ENCODE data around the gene METTL4. TPM values are rescaled to one million over a fixed set of nuclear protein-coding genes. Genes with fewer than 3 reads are reported as not detected.

METTL4 gene
- total RNA-seq, 1 donor from 2014 or later = 11.5 TPM

GRCh38 chr18:2512059-2512458 lies 59.2 kb downstream of the METTL4 start:
- ATAC-seq (no peak), DNase-seq (no peak)
- TF ChIP-seq, protein P1, sequence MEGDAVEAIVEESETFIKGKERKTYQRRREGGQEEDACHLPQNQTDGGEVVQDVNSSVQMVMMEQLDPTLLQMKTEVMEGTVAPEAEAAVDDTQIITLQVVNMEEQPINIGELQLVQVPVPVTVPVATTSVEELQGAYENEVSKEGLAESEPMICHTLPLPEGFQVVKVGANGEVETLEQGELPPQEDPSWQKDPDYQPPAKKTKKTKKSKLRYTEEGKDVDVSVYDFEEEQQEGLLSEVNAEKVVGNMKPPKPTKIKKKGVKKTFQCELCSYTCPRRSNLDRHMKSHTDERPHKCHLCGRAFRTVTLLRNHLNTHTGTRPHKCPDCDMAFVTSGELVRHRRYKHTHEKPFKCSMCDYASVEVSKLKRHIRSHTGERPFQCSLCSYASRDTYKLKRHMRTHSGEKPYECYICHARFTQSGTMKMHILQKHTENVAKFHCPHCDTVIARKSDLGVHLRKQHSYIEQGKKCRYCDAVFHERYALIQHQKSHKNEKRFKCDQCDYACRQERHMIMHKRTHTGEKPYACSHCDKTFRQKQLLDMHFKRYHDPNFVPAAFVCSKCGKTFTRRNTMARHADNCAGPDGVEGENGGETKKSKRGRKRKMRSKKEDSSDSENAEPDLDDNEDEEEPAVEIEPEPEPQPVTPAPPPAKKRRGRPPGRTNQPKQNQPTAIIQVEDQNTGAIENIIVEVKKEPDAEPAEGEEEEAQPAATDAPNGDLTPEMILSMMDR (IDR thresholded peaks at IDR 0.05) = no peak
- no peaks in the 10 kb centered on the region for H3K4me1 ChIP-seq
- no peaks in the 10 kb centered on the region for H3K36me3 ChIP-seq
- no peaks in the 10 kb centered on the region for H3K27me3 ChIP-seq (ENCODE audit: low read depth)
- intact Hi-C loops (cut with DNase I) = no loop called here
- no peaks in the 10 kb centered on the region for H3K9me3 ChIP-seq
- no peak overlapping the region for H3K27ac ChIP-seq
- H3K4me3 ChIP-seq = no peak overlapping the region

DNA sequence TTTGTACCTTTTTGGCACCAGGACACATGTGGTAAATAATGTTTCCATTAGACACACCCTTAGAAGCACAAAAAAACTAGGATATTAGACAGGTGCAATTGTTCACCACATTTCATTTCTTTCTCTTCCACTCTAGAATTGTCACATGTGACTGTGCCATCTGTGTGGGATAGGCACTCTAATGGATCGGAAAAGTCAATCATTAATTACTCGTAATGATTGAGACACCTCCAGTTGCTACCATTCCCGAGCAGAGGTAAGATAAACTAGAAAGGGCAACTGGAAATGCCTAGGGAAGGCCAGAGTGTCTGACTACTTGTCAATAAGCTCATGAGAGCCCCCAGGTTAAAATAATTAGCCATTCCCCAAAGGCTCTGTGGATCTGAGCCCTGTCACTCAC lies 59.9 kb downstream of the METTL4 start:
- ATAC-seq (no peak), DNase-seq (no peak)
- intact Hi-C loops (cut with DNase I) = no loop called here
- Histone ChIP-seq H3K4me3 (no peak overlapping the region), H3K36me3 (no peaks in the 10 kb centered on the region), H3K4me1 (no peaks in the 10 kb centered on the region), H3K27ac (no peak overlapping the region), H3K27me3 (ENCODE audit: low read depth) (no peaks in the 10 kb centered on the region), H3K9me3 (no peaks in the 10 kb centered on the region)
- TF ChIP-seq, protein P1 (IDR thresholded peaks at IDR 0.05) = no peak

GRCh38 chr18:2510416-2510815 lies 60.9 kb downstream of the METTL4 start:
- TF ChIP-seq, protein P1 (IDR thresholded peaks at IDR 0.05) = no peak
- intact Hi-C loops (cut with DNase I) = no loop called here
- ATAC-seq = no peak

DNA sequence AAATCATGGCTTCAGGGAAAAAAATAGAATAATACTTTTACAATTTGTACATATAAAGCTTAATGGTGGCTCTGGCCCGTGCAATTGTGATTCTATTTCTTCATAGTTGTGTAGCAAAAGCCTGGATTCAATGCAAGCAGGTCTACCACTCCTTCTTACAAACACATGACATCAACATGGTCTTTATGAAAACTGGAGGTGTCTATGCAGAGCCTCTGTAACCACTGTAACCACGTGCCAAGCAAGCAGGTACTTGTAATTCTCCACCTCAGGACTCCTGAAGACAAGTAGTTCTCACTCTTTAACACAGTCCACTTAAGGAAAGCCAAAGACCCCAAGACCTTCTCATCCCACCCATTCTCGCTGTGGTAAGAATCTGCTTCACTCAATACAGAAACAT lies 62.6 kb downstream of the METTL4 start:
- H3K27ac ChIP-seq = no peak overlapping the region
- no peaks in the 10 kb centered on the region for H3K4me1 ChIP-seq
- no peaks in the 10 kb centered on the region for H3K27me3 ChIP-seq (ENCODE audit: low read depth)
- DNase-seq = no peak
- intact Hi-C loops (cut with DNase I) = no loop called here
- H3K9me3 ChIP-seq = no peaks in the 10 kb centered on the region
- ATAC-seq = no peak
- no peak overlapping the region for H3K4me3 ChIP-seq
- no peaks in the 10 kb centered on the region for H3K36me3 ChIP-seq
- TF ChIP-seq, protein P1 (IDR thresholded peaks at IDR 0.05) = no peak

More at GRCh38 chr18:2510416-2510815, 60.9 kb downstream of the METTL4 start:
- H3K4me3 ChIP-seq = no peak overlapping the region
- no peak for DNase-seq
- no peak overlapping the region for H3K27ac ChIP-seq
- H3K4me1 ChIP-seq = no peaks in the 10 kb centered on the region
- no peaks in the 10 kb centered on the region for H3K27me3 ChIP-seq (ENCODE audit: low read depth)
- H3K9me3 ChIP-seq = no peaks in the 10 kb centered on the region
- no peaks in the 10 kb centered on the region for H3K36me3 ChIP-seq

DNA sequence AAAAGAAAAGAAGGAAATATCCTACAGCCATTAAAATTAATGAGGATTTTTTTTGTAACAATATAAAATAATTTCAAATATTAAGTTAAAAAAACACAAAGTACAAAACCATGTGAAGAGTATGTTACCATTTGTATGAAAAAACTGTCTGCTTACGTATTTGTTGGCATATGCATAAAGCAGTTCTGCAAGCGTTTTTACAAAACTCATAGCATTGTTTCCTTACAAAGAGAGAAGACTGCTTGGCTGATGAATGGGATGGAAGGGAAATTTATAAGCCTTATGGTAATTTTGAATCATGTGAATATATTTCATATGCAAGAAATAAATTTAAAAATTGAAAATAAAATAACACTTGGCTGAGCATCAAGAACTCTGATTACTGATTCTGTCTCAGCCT lies 63.1 kb downstream of the METTL4 start:
- H3K4me1 ChIP-seq = no peaks in the 10 kb centered on the region
- DNase-seq (no peak), ATAC-seq (no peak)
- no peaks in the 10 kb centered on the region for H3K9me3 ChIP-seq
- no peaks in the 10 kb centered on the region for H3K36me3 ChIP-seq
- no peak overlapping the region for H3K27ac ChIP-seq
- no peak overlapping the region for H3K4me3 ChIP-seq
- no peaks in the 10 kb centered on the region for H3K27me3 ChIP-seq (ENCODE audit: low read depth)
- TF ChIP-seq, protein P1 (IDR thresholded peaks at IDR 0.05) = no peak
- intact Hi-C loops (cut with DNase I) = no loop called here

DNA sequence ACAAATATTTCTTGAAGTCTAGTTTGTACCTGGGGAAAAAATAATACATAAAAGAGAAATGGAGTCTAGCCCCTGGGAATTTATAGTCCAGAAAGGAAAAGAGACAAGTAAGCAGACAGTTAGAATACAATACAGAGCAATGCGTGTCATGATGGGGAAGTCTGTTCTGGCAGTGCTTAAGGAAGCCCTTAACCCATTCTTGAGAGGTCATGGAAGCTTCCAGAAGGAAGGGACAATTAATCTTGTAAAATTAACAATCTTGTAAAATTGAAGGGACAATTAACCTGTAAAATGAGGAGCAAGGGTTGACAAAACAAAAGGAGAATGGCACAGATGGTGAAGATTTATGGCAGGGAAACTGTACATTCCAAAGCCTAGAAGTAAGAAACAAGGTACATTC lies 66.7 kb downstream of the METTL4 start:
- Histone ChIP-seq H3K36me3 (no peaks in the 10 kb centered on the region), H3K4me3 (no peak overlapping the region), H3K27me3 (ENCODE audit: low read depth) (no peaks in the 10 kb centered on the region), H3K4me1 (no peaks in the 10 kb centered on the region), H3K27ac (no peak overlapping the region), H3K9me3 (no peaks in the 10 kb centered on the region)
- DNase-seq (no peak), ATAC-seq (no peak)
- intact Hi-C loops (cut with DNase I) = no loop called here
- TF ChIP-seq, protein P1 (IDR thresholded peaks at IDR 0.05) = no peak
